HG02938 (cell line): Measurements from ENCODE around the gene ANKS6.
A peak's percentile ranks its signal among the peaks of the same experiment; 100 is the strongest.

Source experiments
- ATAC-seq: cut with Tn5 transposase; IDR thresholded peaks from one replicate; pipeline ENCODE4 v1.9.1; 2021; ENCODE audit warnings: mild to moderate bottlenecking, moderate library complexity; ENCODE audit not compliant: unreplicated experiment

The ANKS6 gene

GRCh38 chr9:98815391-98815951 lies 19.1 kb upstream of the ANKS6 start:
- no peak for ATAC-seq

- no peak for ATAC-seq
Observed at GRCh38 chr9:98811051-98811650, 14.8 kb upstream of the ANKS6 start.

GRCh38 chr9:98810102-98810842 lies 13.9 kb upstream of the ANKS6 start:
- ATAC-seq, result no peak

- no peak for ATAC-seq
Observed at GRCh38 chr9:98809311-98810101, 13.2 kb upstream of the ANKS6 start.

- ATAC-seq, result no peak
Observed at GRCh38 chr9:98808875-98809274, 12.5 kb upstream of the ANKS6 start.

GRCh38 chr9:98808411-98808815 lies 12.1 kb upstream of the ANKS6 start:
- ATAC-seq, result no peak

GRCh38 chr9:98807814-98808195 lies 11.4 kb upstream of the ANKS6 start:
- no peak for ATAC-seq

GRCh38 chr9:98807070-98807813 lies 10.9 kb upstream of the ANKS6 start, which contains the start of gene GALNT12:
Gene GALNT12 (plus strand): TSS chr9:98807670. CDS start chr9:98807699, 29 bp downstream.
- ATAC-seq, result no peak

GRCh38 chr9:98806394-98807035 lies 10.2 kb upstream of the ANKS6 start:
- no peak for ATAC-seq

- ATAC-seq, result no peak
Observed at GRCh38 chr9:98805506-98806272, 9.3 kb upstream of the ANKS6 start.

GRCh38 chr9:98804083-98804482 lies 7.7 kb upstream of the ANKS6 start:
- no peak for ATAC-seq

GRCh38 chr9:98801969-98802371 lies 5.6 kb upstream of the ANKS6 start:
- ATAC-seq, result no peak

- no peak for ATAC-seq
Observed at GRCh38 chr9:98801561-98801960, 5.2 kb upstream of the ANKS6 start.

- no peak for ATAC-seq
Observed at GRCh38 chr9:98798254-98798653, 1.9 kb upstream of the ANKS6 start.

GRCh38 chr9:98797491-98797890 lies 1.1 kb upstream of the ANKS6 start:
- ATAC-seq, result no peak

- peak; percentile 32 for ATAC-seq
Observed at GRCh38 chr9:98795970-98796363, 388 bp downstream of the ANKS6 start.

- no peak for ATAC-seq
Observed at GRCh38 chr9:98795295-98795955, 930 bp downstream of the ANKS6 start.

GRCh38 chr9:98794802-98795201 lies 1.6 kb downstream of the ANKS6 start:
- ATAC-seq, result no peak

GRCh38 chr9:98793031-98793430 lies 3.3 kb downstream of the ANKS6 start:
- ATAC-seq, result no peak
